ENCODE results near the gene PLEKHG4B.
"Not testable (repeated sequence)": the region's sequence is repeated elsewhere in the genome, so short reads cannot be mapped to it uniquely, and the experiment has no call there.

The PLEKHG4B gene

DNA sequence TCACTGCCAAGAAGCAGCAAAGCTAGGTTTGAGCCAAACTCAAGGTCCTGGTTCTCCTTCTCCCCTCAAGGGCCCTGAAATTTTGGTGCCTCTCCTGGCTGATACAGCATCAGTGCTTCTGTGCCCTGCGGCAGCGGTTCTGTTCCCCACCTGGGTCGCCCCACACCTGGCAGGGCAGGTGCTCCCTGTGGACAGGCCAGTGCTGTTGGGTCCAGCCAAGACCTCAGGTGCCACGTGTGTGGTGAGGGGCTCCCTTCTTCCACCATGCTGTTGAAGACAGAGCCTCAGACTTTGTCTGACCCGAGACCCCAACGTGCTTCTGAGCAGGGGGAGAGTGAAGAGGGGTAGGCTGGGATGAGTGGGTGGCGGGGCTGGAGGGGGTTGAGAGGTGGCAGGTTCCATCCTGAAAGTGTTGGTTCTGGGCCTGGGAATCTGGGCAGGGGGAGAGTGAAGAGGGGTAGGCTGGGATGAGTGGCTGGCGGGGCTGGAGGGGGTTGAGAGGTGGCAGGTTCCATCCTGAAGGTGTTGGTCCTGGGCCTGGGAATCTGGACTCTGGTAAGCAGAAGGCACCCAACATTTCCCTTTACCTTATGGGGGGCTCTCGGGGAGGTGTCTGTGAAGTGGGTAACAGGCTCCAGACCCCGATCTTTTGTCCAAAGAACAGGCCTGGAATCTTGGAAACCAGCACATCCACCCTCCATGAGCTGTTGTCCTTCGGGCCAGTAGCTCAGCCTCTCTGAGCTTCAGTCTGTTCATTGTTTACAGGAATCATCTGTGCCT lies 2.3 kb downstream of the PLEKHG4B start:
- DNase-seq = no peak

DNA sequence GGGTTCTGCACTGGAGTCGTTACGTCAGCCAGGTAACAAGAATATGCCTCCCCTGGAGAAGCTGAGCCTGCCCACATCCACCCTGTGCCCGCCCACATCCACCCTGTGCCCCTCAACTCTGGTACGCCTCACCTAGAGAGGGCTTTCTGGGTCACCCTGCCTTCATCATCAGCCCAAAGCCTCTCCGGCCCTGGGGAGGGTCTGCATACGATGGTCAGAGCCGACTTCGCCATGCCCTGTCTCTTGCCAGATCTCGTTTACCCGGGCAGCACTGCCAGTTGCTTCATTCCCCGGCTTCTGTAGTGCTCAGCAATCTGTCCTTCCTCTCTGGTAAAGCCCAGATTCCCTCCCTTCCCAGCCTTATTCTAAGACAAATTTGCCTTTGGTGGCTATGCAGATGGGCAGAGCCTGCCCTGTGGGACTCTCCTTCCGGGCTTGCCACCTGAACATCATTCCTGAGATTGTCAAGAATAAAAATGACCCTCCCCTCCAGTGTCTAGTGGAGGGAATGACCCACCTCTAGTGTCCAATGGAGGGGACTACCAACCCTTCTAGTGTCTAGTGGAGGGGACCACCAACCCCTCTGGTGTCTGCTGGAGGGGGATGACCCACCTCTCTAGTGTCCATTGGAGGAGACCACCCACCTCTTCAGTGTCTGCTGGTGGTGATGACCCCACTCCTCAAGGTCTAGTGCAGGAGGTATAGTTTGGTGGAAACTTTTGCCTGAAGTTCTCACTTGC lies 3.4 kb downstream of the PLEKHG4B start:
- no peak for DNase-seq

DNA sequence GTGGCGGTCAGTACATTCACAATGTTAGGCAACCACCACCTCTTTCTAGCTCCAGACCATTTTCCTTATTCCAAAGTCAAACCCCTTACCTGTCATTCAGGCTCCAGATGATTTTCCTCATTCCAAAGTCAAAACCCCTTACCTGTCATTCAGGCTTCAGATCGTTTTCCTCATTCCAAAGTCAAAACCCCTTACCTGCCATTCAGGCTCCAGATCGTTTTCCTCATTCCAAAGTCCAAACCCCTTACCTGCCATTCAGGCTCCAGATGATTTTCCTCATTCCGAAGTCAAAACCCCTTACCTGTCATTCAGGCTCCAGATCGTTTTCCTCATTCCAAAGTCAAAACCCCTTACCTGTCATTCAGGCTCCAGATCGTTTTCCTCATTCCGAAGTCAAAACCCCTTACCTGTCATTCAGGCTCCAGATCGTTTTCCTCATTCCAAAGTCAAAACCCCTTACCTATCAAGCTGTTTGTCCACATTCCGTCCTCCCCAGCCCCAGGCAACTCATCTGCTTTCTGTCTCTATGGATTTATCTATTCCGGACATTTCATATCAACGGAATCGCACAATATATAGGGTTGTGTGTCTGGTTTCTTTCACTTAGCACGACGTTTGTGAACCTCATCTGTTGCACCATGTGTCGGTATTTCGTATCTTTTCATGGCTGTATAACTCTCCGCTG lies 5.2 kb downstream of the PLEKHG4B start:
- DNase-seq = no peak

DNA sequence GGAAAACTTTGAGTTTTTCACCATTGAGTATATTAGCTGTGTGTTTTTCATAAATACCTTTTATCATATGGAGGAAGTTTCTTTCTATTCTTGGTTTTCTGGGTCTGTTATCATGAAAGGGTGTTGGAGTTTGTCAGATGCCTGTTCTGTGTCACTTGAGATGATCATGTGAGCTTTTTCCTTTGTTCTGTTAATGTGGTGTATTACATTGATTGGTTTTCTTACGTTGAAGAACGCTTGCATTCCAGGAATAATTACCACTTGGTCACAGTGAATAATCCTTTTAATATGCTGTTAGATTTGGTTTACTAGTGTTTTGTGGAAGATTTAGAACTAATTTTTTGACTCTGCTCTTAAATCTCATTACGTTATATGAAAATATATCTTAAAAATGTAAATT lies 7.8 kb downstream of the PLEKHG4B start:
- no peak for DNase-seq

DNA sequence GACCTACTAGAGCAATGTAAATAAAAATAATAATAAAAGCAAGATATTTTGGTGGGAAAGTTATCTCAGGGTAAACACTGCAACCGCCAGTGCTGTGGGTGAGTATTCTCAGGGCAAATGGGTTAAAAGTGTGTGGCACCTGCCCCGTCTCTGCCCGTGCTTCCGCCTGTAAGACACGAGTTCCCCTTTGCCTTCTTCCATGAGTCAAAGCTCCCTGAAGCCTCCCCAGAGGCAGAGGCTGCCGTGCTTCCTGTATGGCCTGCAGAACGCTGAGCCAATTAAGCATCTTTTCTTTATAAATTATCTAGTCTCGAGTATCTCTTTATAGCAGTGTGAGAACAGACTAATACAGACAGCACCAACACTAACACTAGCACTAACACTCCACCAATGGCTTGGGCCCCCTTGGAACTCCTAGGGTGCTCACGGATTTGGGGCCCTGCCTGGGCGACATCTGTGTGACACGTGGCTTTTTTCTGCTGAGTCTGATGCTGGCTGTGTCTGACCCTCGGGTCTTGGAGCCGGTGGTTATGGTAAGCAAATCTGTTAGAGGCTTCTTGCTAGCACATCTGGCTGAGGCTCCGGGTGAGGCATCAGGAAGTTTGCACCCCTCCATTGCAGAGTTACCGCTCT lies 10.6 kb downstream of the PLEKHG4B start:
- no peak for DNase-seq

DNA sequence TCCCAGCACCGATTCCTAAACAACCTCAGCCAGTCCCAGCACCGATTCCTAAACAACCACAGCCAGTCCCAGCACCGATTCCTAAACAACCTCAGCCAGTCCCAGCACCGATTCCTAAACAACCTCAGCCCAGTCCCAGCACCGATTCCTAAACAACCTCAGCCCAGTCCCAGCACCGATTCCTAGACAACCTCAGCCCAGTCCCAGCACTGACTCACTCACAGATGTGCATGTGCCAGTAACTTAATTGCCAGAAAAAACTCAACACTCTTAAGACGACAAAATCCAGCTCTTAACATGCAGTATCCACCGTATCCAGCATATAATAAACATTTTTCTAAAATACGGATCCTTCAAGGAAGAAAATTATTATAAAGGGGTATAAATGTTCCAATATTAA lies 12.1 kb downstream of the PLEKHG4B start:
- DNase-seq = not testable (repeated sequence)

DNA sequence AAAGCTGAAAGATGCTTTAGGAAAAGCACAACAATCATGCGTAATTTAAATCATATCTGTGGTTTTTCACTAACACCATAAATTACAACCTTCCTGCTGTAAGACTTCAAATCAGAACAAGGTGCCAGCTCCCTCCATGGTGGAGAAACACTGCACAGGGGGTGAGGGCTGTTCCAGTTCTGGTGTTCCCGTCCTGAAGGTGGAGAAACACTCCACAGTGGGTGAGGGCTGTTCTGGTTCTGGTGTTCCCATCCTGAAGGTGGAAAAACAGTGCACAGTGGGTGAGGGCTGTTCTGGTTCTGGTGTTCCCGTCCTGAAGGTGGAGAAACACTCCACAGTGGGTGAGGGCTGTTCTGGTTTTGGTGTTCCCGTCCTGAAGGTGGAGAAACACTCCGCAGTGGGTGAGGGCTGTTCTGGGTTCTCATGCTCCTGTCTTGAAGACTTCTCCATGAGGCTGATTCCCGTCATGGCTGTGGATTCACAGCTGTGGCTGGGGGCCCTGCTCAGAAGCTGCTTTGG lies 12.9 kb downstream of the PLEKHG4B start:
- DNase-seq = no peak

DNA sequence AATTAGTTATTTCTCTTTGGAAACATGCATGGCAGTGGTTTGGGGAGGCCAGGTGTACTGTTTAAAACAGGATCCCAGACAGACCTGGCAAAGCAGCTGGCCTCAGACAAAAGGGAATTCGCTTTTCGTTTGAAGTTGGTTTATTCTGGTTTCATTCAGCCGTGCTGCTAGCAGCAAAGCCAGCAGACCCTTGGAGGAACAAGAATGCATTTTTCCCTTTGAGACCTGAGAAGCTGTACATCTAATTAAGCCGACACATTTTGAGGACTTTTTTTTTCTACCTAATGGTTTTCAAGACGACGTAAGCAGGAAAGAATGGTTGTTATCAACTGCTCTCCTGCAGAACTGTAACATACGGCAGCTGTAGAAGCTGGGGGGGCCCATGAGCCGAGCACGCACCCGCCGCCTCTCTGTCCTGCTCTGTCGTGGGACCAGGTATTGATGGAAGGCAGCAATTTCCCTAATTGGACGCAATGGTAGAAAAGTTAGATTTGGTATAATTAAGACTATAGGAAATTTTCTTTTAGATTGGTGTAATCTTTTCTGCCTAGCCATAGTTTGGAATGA lies 13.6 kb downstream of the PLEKHG4B start:
- DNase-seq = no peak

DNA sequence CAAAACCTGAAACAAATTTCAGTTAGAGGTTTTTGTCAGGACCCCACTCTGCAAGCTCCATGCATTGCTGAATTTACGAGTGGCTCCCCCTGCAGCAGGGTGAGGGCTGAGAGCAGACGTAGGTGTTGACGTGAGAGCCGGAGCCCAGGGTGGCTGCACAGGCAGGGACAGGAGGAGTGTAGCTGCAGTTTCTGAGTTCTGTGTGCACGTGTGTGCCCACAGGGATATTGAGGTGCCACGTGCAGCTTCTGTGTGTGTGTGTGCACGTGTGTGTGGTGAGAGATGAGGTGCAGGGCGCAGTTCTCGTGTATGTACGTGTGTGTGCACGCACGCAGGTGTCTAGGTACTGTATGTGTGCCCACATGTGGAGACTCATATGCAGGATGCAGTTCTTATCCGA lies 14.6 kb downstream of the PLEKHG4B start:
- no peak for DNase-seq

DNA sequence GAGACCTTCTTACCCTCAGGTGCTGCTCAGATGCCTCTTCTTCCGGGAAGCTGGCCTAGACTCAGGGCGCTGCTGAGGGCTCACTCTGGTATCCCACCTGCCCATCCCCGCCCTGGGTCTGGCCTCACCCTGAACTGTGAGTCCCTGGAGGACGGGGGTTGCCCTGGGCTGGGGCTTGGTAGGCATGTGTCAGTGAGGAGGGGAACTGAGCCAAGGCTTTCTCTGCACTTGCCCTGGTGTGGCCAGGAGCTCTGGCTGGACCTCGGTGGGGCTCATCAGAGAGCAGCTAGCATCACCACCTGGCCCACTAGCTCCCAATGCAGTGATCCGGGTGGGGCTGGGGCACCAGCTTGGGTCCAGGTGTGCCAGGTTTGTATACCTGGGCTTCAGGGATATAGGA lies 15.6 kb downstream of the PLEKHG4B start:
- DNase-seq = no peak

DNA sequence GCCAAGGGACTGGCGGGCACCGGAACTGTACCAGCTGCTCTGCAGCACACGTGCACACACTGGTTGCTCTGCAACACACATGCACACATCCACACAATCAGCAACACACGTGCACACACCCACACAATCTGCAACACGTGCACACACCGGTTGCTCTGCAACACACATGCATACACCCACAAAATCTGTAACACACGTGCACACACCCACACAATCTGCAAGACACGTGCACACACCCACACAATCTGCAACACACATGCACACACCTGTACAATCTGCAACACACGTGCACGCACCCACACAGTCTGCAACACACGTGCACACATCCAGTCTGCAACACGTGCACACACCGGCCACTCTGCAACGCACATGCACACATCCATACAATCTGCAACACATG lies 17.9 kb downstream of the PLEKHG4B start:
- no peak for DNase-seq

DNA sequence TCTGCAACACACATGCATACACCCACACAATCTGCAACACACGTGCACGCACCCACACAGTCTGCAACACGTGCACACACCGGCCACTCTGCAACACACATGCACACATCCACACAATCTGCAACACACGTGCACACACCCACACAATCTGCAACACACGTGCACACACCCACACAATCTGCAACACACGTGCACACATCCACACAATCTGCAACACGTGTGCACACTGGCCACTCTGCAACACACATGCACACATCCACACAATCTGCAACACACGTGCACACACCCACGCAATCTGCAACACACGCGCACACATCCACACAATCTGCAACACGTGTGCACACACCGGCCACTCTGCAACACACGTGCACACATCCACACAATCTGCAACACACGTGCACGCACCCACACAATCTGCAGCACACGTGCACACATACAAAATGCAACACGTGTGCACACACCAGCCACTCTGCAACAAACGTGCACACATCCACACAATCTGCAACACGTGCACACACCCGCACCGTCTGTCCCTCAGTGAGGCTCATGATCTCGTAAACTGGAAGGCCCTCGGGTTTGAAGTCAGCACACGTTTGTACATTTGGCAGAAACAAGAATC lies 18.4 kb downstream of the PLEKHG4B start:
- no peak for DNase-seq

DNA sequence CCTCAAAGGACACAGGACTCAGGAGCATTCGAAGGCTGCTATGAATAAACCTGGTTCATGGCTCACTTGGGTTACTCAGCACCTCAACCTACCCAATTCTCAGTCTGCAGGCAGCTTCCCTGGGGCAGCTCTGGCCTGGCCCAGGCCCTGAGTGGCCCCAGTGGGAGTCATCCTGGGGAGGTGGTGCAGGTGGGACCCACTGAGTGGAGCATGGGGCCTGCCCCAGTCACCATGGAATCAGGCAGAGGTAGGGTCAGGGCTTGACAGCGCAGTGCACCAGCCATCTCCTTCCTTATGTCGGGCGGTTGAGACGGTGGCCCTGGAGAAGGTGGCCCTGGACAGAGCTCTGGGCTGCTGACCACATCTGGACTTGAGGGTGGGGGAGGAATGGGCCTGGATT lies 19.2 kb downstream of the PLEKHG4B start:
- no peak for DNase-seq

DNA sequence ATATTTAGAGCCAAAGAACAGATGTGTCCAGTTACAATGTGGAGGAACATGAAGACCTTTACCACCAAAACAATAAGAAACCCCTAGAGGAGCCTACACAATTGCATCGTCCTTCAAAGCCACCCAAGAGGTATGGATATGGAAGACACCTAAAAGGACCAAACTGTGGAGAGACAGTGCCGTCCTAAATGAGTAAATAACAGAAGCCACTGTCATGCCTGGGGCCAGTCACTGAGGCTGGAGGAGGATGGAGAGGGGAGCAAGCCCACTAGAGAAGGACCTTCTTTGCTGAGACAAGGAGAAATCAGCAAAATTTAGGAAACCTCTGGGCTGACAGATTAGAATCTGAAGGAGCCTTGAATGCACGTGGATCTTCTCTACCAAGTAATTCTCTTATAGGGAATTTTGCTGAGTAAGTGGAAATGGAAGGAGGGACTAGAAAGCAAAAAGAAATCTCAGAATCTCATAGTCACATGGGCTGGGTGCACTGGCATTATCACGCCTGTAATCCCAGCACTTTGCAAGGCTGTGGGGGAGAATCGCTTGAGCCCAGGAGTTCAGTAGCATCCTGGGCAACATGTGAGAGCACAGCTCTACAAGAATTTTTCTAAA lies 27.6 kb downstream of the PLEKHG4B start:
- no peak for DNase-seq

DNA sequence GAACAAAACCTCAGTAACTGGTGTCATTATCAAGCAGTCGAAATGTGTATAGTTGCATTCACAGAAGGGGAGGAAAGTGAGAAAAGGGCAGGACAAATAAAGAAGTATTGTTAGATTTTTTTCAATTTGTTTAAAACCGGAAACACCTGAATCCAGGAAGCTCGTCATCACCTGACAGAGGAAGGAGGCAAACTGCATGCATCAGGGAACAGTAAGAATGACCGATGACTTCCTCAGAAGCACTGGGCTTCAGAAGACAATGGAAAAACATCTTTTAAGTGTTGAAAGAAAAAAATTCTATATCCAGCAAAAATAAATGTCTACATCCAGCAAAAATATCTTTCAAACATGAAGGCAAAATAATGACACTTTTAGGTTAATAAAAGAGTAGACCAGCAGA lies 29.5 kb downstream of the PLEKHG4B start:
- no peak for DNase-seq

DNA sequence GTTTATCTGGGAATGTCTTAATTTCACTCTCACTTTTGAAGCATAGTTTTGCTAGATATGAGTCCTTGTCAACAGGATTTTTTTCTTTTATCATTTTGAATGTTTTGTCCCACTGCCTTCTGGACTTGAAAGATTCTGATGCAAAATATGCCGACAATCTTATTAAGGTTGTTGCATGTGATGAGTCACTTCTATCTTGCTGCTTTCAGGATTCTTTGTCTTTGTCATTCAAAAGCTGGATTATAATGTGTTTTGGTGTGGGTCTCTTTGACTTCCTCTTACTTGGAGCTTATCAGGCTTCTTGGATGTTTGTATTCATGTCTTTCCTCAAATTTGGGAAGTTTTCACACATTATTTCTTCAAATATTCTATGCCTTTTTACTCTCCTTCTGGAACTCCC lies 33.8 kb downstream of the PLEKHG4B start:
- DNase-seq = no peak

DNA sequence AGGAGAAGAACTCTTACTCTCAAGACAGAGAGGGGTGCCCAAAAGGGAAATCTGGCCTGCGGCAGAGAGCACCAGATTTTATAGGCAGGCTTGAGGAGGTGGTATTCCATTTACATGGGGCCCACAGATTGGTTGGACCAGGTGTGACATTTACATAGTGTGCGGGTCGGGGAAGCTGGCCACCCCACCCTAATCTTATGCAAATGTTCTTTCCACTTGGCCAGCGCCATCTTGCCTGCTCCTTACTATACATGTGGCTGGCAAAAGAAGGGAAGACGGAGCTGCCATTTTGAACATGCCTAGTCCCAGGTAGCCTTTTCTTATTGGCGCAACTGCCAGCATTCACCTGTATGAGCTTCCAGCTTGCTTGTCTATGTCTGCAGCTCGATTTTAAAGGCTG lies 34.8 kb downstream of the PLEKHG4B start:
- no peak for DNase-seq

DNA sequence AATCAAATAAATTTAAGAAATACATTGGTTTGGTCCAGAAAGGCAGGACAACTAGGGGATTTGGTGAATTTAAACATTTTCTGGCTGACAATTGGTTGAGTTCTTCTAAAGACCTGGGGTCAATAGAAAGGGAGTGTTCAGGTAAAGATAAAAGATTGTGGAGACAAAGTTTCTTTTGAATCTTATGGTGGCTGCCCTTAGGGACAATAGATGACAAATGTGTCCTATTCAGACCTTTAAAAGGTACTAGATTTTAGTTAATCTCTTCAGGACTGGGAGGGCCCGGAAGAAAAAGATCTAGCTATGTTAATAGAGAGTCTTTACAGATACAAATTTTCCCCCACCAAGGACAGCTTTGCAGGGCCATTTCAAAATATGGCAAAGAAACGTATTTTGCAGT lies 35.9 kb downstream of the PLEKHG4B start:
- no peak for DNase-seq

DNA sequence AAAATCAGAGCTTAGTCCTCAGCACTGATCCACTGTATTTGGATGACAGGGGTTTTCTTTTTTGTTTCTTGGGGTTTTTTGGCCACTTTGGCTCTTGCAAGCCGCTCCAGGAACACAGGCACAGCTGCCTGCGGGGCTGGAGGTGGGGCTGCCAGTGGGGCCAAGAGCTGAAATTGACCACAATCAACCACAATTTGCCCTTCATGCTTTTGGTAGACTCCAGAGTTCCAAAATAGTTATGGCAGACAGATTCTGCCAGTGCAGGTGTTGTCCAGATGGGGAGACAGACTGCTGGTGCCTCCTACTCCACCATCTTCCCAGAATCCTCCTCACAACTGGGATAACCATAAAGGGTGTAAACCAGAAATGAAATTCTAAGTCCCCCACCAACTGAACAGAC lies 36.5 kb downstream of the PLEKHG4B start:
- no peak for DNase-seq

DNA sequence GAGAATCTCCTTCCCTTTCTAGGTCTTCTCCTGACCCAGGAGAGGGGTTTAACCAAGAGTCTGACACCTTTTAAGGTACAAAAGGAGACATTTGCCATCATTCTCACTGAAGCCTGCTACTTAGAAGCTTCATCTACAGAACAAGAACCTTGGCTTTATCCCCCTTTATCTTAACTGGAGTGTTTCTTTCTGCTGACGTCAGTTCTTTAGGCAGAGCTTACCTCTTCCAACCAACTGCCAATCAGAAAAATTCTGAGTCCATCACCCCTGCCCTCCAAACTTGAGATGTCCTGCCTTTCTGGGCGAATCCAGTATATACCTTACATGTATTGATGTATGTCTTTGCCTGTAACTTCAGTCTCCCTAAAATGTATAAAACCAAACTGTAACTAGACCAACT lies 37.2 kb downstream of the PLEKHG4B start:
- no peak for DNase-seq

DNA sequence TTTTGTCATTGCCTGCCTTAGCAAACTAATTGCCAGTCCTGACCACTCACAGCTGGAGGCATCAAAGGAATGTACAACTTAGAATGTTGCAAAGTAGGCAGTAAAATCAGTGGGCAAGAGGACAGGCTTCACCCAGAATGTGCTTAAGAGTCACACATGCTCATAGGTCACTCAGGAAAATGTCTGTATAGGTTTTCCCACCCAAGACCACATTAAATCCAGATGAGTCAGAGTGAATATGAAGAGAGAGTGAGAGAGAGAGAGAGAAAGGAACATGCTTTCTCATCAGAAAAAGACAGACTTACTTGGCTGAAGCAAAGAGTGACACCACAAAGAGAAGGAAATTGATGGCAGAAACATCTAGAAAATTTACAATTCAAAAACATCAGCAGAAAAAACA lies 37.9 kb downstream of the PLEKHG4B start:
- DNase-seq = no peak

DNA sequence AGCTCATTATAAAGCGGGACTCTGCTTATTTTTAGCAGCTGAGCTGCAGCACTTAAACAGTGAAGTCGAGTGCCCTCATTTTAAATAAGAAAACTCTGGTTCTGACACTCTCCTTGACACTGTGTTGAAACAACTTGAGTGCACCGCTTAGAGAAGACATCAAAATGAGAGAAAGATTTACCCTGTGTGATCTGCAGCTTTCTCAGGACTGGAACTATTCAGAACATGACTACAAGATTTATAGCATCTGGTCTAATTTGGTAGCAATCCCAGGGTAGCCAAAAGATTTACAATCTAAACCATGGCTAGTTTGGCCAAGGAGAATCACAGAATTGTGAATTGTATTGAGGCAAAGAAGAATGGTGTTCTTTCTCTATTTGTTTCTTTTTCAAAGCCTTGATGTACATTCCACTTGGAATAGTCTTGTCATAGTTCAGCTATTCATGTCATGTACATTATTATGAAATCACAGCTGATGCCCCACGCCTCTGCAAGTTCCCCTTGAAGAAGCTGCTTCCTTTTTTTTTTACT lies 38.7 kb downstream of the PLEKHG4B start:
- DNase-seq = no peak

Measured in activated CD4-positive, alpha-beta T cell treated with anti-CD3 and anti-CD28 coated beads, Interleukin-2, Interleukin-6, amounts not matched to agents 100 ng/mL and 50 ng/mL, durations not matched to agents 16 hours and 8 hours (primary cell).